ENCODE measurements around the gene SOCS3. TPM values are rescaled to one million over a fixed set of nuclear protein-coding genes. Genes with fewer than 3 reads are reported as not detected.

Gene SOCS3
- total RNA-seq, 4 donors from 2014 or later: 3.2 to 125 (median 20.8) TPM

GRCh38 chr17:78361225-78361701 is 1.4 kb upstream of the SOCS3 start:
- DNase-seq: no peak
- H3K27me3 ChIP-seq: no peaks in the 10 kb centered on the region
- no peaks in the 10 kb centered on the region for H3K9me3 ChIP-seq
- peaks cover 0 to 5% (median 0%) of the 10 kb centered on the region in 3 donors for H3K36me3 ChIP-seq
- TF ChIP-seq, protein P1, sequence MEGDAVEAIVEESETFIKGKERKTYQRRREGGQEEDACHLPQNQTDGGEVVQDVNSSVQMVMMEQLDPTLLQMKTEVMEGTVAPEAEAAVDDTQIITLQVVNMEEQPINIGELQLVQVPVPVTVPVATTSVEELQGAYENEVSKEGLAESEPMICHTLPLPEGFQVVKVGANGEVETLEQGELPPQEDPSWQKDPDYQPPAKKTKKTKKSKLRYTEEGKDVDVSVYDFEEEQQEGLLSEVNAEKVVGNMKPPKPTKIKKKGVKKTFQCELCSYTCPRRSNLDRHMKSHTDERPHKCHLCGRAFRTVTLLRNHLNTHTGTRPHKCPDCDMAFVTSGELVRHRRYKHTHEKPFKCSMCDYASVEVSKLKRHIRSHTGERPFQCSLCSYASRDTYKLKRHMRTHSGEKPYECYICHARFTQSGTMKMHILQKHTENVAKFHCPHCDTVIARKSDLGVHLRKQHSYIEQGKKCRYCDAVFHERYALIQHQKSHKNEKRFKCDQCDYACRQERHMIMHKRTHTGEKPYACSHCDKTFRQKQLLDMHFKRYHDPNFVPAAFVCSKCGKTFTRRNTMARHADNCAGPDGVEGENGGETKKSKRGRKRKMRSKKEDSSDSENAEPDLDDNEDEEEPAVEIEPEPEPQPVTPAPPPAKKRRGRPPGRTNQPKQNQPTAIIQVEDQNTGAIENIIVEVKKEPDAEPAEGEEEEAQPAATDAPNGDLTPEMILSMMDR (IDR thresholded peaks at IDR 0.05): no peak
- TF ChIP-seq POLR2A (IDR thresholded peaks at IDR 0.05): no peak
- peak overlapping the region; percentile 89 to 94 (median 90) for H3K27ac ChIP-seq
- H3K4me1 ChIP-seq: peaks cover 0 to 31% (median 17%) of the 10 kb centered on the region in 4 donors
- no peak overlapping the region for H3K4me3 ChIP-seq

- peaks cover 0 to 5% (median 0%) of the 10 kb centered on the region in 3 donors for H3K36me3 ChIP-seq
- DNase-seq: peak; percentile 93 to 97 (median 97)
- peak overlapping the region; percentile 71 to 81 (median 78) for H3K4me3 ChIP-seq
Measured at GRCh38 chr17:78360371-78361224, 721 bp upstream of the SOCS3 start.

DNA sequence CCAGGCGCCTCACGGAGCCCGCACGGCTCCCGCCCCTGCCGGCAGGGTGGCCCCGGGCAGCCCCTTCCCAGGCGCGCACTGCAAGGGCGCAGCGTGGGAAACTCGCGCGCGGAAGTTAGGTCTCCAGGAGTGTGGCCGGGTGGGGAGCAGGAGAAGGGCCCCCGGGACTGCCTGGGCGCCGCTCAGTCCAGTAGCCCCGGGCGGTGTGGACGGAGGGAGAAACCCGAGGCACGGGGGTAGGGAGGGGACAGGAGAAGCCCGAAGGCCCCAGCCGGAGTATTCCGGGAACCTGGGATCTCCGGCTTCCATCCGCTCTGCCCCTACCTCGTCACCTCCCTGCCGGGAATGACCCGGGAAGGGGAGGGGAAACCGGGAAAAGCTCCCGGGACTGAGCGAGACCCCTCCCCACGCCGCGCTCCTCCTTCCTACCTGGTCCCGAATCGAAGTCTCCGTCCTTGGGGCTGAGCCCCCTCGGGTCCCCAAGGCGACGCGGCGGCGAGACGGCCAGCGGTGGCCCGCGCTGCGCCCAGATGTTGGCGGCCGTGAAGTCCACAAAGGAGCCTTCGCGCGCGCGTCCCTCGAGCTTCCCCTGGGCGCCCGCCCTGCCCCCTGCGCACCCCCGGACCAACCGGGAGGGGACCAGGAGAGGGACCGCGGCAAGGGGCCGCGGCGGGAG is 418 bp downstream of the SOCS3 start:
- Histone ChIP-seq H3K9me3 (no peaks in the 10 kb centered on the region), H3K4me1 (peaks cover 0 to 36% (median 22%) of the 10 kb centered on the region in 4 donors), H3K36me3 (peaks cover 0 to 5% (median 0%) of the 10 kb centered on the region in 3 donors), H3K27ac (peak overlapping the region; percentile 89 to 94 (median 90)), H3K27me3 (no peaks in the 10 kb centered on the region), H3K4me3 (peak overlapping the region; percentile 71 to 81 (median 78))
- peak in 1 of 3 donors; percentile 61 for DNase-seq
- TF ChIP-seq, protein P1 (IDR thresholded peaks at IDR 0.05): no peak
- no peak for TF ChIP-seq POLR2A (IDR thresholded peaks at IDR 0.05)

More at GRCh38 chr17:78360371-78361224, 721 bp upstream of the SOCS3 start:
- Histone ChIP-seq H3K9me3 (no peaks in the 10 kb centered on the region), H3K27me3 (no peaks in the 10 kb centered on the region), H3K27ac (peak overlapping the region; percentile 89 to 94 (median 90)), H3K4me1 (peaks cover 0 to 36% (median 24%) of the 10 kb centered on the region in 4 donors)
- TF ChIP-seq, protein P1 (IDR thresholded peaks at IDR 0.05): peak; percentile 82 to 96 (median 94)
- no peak for TF ChIP-seq POLR2A (IDR thresholded peaks at IDR 0.05)

DNA sequence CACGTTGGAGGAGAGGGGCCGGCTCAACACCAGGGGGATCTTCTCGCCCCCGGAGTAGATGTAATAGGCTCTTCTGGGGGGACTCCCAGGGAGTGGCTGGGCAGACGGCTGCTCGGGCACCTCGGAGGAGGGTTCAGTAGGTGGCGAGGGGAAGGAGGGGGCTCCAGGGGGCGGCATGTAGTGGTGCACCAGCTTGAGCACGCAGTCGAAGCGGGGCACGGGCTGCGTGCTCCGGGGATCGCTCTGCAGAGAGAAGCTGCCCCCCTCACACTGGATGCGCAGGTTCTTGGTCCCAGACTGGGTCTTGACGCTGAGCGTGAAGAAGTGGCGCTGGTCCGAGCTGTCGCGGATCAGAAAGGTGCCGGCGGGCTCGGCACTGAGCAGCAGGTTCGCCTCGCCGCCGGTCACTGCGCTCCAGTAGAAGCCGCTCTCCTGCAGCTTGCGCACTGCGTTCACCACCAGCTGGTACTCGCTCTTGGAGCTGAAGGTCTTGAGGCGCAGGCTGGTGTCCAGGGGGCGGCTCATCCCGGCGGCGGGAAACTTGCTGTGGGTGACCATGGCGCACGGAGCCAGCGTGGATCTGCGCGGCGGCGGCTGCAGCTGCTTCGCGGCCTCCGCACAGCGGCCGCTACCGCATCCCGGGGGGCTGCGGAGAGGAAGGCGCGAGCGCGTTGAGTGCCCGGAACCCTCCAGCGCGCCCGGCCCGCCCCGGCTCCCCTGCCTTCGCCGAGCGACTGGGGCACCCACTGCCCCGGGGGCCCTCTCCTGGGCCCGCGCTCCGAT is 1.1 kb downstream of the SOCS3 start:
- peak in 2 of 3 donors; percentile 36 to 63 for DNase-seq
- peaks cover 0 to 5% (median 0%) of the 10 kb centered on the region in 3 donors for H3K36me3 ChIP-seq
- no peaks in the 10 kb centered on the region for H3K9me3 ChIP-seq
- H3K27me3 ChIP-seq: no peaks in the 10 kb centered on the region
- TF ChIP-seq, protein P1 (IDR thresholded peaks at IDR 0.05): no peak
- no peak for TF ChIP-seq POLR2A (IDR thresholded peaks at IDR 0.05)
- H3K27ac ChIP-seq: peak overlapping the region; percentile 89 to 94 (median 90)
- peaks cover 0 to 36% (median 22%) of the 10 kb centered on the region in 4 donors for H3K4me1 ChIP-seq
- H3K4me3 ChIP-seq: peak overlapping the region; percentile 71 to 81 (median 78)

All from Peyer's patch (tissue), 4 donors.